Measurements from ENCODE around the gene MSANTD2. TPM values are rescaled to one million over a fixed set of nuclear protein-coding genes. Genes with fewer than 3 reads are reported as not detected.

The MSANTD2 gene
- 4.8 and 5.7 TPM in 2 replicates for total RNA-seq

DNA sequence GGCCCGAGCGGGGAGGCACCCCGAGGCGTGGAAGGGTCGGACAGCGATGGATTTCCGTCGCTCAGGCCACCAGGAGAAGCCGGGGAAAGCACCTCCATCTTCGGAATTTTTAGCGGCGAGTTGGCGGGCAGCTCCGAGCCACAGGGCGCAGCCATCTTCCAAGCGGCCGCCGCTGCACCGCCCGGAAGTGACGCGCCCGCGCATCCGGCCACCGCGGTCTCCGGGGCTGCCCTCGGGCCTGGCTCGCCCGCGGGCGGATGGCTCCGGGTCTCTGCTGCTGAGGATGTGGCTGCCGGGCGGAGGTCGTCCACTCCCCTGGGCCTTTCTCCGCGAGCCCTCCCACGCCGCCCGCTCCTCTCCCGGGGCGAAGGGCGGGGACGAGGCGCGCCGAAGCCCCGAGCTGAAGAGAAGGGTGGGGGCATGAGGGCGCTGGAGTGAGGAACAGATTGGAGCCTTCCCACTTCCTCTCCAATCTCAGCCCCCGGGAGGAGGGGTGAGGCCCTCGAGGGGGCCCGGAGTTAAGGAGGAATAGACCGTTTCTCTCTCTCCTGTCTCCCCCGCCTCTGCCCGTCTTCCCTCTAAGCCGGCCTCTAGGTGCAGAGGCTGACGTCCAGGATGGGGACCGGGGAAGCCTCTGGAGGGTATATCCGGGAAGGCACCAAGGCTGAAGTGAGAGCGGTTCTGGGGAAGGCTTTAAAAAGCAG is at the start of gene MSANTD2:
MSANTD2 (minus strand) TSS at position 181 of the 704 bp plus-strand sequence; CDS start at position 155, 26 bp downstream.

DNA sequence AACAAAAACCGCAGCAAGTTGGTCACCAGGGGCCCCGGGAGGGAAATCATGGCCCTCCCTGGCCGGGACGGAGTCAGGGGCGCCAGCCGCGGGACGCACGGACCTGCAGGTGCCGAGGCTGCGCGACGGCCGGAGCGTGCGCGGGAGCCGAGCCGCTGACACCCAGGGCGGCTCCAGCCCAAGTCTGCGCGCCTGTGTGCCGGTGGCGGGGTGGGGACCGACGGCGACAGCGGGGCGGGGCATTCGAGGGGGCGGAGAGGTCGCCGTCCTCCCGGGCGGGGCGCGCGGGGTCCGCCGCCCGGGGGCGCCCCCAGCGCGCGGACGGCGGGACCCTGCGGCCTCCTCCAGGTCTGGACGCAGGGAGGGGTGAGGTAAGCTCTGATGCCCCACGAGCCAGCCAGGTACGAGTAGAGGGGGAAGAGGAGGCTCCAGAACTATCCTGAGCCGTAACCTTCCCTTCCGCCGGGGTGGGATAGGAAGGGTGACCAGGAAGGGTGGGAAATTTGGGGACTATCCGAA is 38.0 kb downstream of the MSANTD2 start, which contains the start of gene ESAM:
ESAM (minus strand) TSS at position 186 of the 519 bp plus-strand sequence; CDS start at position 50, 136 bp downstream.

GRCh38 chr11:124751741-124752470 is 48.3 kb downstream of the MSANTD2 start, which contains the start of gene VSIG2:
VSIG2 (minus strand) TSS chr11:124752255; CDS start chr11:124752137, 118 bp downstream.

DNA sequence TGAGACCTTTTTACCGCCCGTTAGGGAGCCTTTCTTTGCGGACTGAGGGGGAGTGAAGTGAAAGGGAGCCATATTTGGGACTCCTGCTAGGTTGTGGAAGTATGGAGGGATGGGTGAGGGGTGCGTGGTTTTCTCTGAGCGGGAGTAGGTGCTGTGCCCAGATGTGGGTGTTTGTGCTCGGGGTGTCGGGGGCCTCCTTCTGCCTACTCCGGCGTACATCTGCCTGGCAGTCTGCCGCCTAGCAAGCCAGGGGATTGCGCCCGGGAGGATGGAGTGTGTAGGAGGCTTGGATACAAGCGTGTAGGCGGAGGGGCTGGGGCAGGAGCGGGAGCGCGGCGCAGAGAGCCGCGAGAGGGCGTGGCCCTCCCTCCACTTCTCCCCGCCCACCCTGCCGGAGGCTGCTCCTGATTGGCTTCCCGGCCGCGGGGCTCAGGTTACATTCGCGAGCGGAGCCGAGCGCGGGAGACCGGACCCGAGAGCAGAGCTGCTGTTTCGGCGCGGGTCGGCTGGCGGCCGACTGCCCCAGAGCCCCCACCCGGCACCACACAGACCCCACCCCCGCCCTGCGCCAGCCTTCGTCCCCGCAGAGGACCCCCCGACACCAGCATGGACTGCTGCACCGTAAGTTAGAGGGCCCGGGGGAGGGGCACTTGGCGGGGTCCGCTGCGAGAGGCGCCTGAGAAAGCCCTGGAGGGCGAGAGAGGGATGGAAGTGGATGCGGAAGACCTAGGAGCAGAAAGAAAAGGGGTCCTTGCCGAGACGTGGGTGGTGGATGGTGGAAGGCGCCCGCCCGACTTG is 60.5 kb downstream of the MSANTD2 start, which contains the start of gene NRGN:
NRGN (plus strand) TSS at position 464 of the 798 bp plus-strand sequence; CDS start at position 607, 143 bp downstream.

Other genes starting within 250 kb of the MSANTD2 start
- gene OR8A1, start 230.4 kb downstream of the MSANTD2 start, total RNA-seq, result not detected in 2 replicates
- not detected in 2 replicates for gene PANX3, start 189.0 kb downstream of the MSANTD2 start, total RNA-seq
- 22.9 and 24.6 TPM in 2 replicates for gene TBRG1, start 177.5 kb downstream of the MSANTD2 start, total RNA-seq
- 14.9 and 19.1 TPM in 2 replicates for gene SIAE, start 126.7 kb downstream of the MSANTD2 start, total RNA-seq
- 10.3 and 12.4 TPM in 2 replicates for gene SPA17, start 126.5 kb downstream of the MSANTD2 start, total RNA-seq
- 0.14 TPM in 1 of 2 replicates, not detected in the other for gene NRGN, start 60.5 kb downstream of the MSANTD2 start, total RNA-seq
- gene VSIG2, start 48.2 kb downstream of the MSANTD2 start, total RNA-seq, result 0.18 and 0.28 TPM in 2 replicates
- gene ESAM, start 38.1 kb downstream of the MSANTD2 start, total RNA-seq, result 0.14 and 0.55 TPM in 2 replicates
- 6.0 and 6.1 TPM in 2 replicates for gene ROBO3, start 65.0 kb upstream of the MSANTD2 start, total RNA-seq
- gene ROBO4, start 97.5 kb upstream of the MSANTD2 start, total RNA-seq, result 0.14 and 0.46 TPM in 2 replicates
- not detected in 2 replicates for gene HEPN1, start 118.8 kb upstream of the MSANTD2 start, total RNA-seq
- not detected in 2 replicates for gene HEPACAM, start 135.6 kb upstream of the MSANTD2 start, total RNA-seq
- 0.65 and 0.71 TPM in 2 replicates for gene CCDC15, start 153.8 kb upstream of the MSANTD2 start, total RNA-seq

Data from smooth muscle cell of bladder (primary cell).